ENCODE data around the gene SQSTM1. TPM values are rescaled to one million over a fixed set of nuclear protein-coding genes. Genes with fewer than 3 reads are reported as not detected.

SQSTM1 gene
- total and polyA plus RNA-seq, 2 of the 8 experiments (the other 6 are each of a cell fraction or from before 2014, with no cell fraction given), result 78.6 to 110 TPM

DNA sequence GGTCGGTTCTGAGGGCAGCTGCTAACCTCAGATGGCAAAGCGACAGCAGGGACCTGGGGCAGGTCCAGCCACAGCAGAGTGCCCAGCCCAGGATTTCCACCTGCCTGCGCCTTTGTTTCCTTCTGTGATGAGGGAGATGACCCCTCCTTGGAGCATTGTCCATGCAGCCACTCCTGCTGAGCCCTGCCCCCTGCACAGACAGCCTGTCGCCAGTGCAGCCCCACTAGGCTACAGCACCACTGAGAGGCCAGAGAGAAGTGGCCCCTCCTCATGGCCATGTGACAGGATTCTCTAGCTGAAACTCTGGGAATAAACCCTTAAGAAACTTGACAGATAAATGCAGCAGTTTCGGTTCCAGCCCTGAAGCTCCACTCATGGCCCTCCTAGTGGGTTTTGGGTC lies 48.4 kb downstream of the SQSTM1 start:
- Histone ChIP-seq H2AFZ (ENCODE audit: low read length) (no peak overlapping the region), H3K4me3 (ENCODE audit: extremely low read depth in 1 of 4, insufficient read depth in 2 of 4, low read depth in 3 of 4, low read length in 4 of 4) (no peak overlapping the region), H3K9ac (replicated peaks in 1 of 4; ENCODE audit: extremely low read depth in 1 of 4, low read depth in 3 of 4, low read length in 3 of 4) (no peak overlapping the region), H3K27me3 (replicated peaks in 1 of 4; ENCODE audit: control insufficient read depth in 3 of 4, extremely low read depth in 1 of 4, insufficient read depth in 3 of 4, low read length in 3 of 4) (no peaks in the 10 kb centered on the region), H4K8ac (ENCODE audit: extremely low read depth, insufficient read depth, low read length) (no peak overlapping the region), H2BK5ac (ENCODE audit: low read depth, low read length) (no peak overlapping the region), H4K20me1 (replicated peaks in 1 of 2; ENCODE audit: control insufficient read depth in 1 of 2, insufficient read depth in 2 of 2, low read length in 2 of 2) (peaks cover 0 to 4% of the 10 kb centered on the region in 2 experiments), H3K18ac (ENCODE audit: extremely low read depth, low read length) (no peak overlapping the region), H3K14ac (ENCODE audit: insufficient read length) (no peak overlapping the region), H3K56ac (replicated peaks; ENCODE audit: insufficient read length, low read depth, low read length) (no peak overlapping the region), H2AK5ac (ENCODE audit: low read depth, low read length) (no peak overlapping the region), H3K9me3 (ENCODE audit: insufficient read depth in 2 of 2, low read depth in 1 of 2, low read length in 1 of 2) (no peaks in the 10 kb centered on the region), H2BK120ac (replicated peaks; ENCODE audit: low read depth, low read length) (no peak overlapping the region), H3K4me1 (replicated peaks in 1 of 4; ENCODE audit: control insufficient read depth in 3 of 4, insufficient read depth in 4 of 4, low read length in 3 of 4) (no peaks in the 10 kb centered on the region; a peak in 1 of 7 replicates), H3K4ac (replicated peaks; ENCODE audit: insufficient read length, low read depth, low read length) (no peak overlapping the region), H3K23ac (ENCODE audit: insufficient read length) (no peak overlapping the region), H4K5ac (ENCODE audit: insufficient read length, low read depth, low read length) (no peak overlapping the region), H3K23me2 (ENCODE audit: low read depth, low read length) (no peaks in the 10 kb centered on the region), H2BK20ac (ENCODE audit: low read length) (no peak overlapping the region), H3K79me2 (ENCODE audit: control insufficient read depth in 1 of 2, insufficient read depth in 2 of 2, low read length in 2 of 2) (no peaks in the 10 kb centered on the region), H3K27ac (ENCODE audit: low read depth, low read length) (no peak overlapping the region), H3K36me3 (ENCODE audit: control insufficient read depth in 2 of 4, insufficient read depth in 4 of 4, low read length in 3 of 4) (peaks cover 3 to 10% (median 4%) of the 10 kb centered on the region in 4 experiments; a peak in 5 of 8 replicates), H3K79me1 (ENCODE audit: low read depth, low read length) (no peaks in the 10 kb centered on the region), H2BK15ac (ENCODE audit: low read length) (no peak overlapping the region), H4K91ac (replicated peaks; ENCODE audit: insufficient read length, low read length) (no peak overlapping the region), H2BK12ac (ENCODE audit: low read depth, low read length) (no peak overlapping the region), H3K4me2 (ENCODE audit: insufficient read depth in 1 of 2, low read depth in 2 of 2, low read length in 2 of 2) (no peak overlapping the region)
- ChIA-PET CTCF (ENCODE audit: partially characterized antibody) (interaction anchor here (0.8 to 8.0 kb wide), 15 partner anchors 8 to 67 kb away, joined by 3 to 67 read pairs (median 4); partner anchors contain the start of genes MRNIP and TBC1D9B), POLR2A (ENCODE audit: partially characterized antibody) (interaction anchor here (0.6 to 1.5 kb wide), 3 partner anchors 11 to 147 kb away, joined by 3 to 6 read pairs (median 3); no protein-coding TSS in a partner anchor)
- no peak for DNase-seq (ENCODE audit: low read depth in 1 of 2, low spot score in 2 of 2)
- FAIRE-seq, result no peak
- 91% methylated on average over 4 of the region's 5 CpGs; no CpG with 5 or more reads in 1 of the 2 experiments for WGBS, 2 experiments (ENCODE audit: extremely low coverage in 1 of 2, insufficient coverage in 1 of 2, insufficient read length in 1 of 2, insufficient replicate concordance in 2 of 2, low coverage in 1 of 2, low lambda C conversion rate in 2 of 2, missing lambda C conversion rate in 1 of 2)
- no peak for TF ChIP-seq EZH2 (IDR thresholded peaks at IDR 0.05; ENCODE audit: low read depth, low read length, severe bottlenecking)
- no peak for TF ChIP-seq TBP (IDR thresholded peaks at IDR 0.05; ENCODE audit: low read depth, low read length)
- TF ChIP-seq POLR2A (IDR thresholded peaks at IDR 0.05; ENCODE audit: control extremely low read depth in 1 of 2, low read depth in 2 of 2, low read length in 2 of 2), result no peak
- TF ChIP-seq, protein P1, sequence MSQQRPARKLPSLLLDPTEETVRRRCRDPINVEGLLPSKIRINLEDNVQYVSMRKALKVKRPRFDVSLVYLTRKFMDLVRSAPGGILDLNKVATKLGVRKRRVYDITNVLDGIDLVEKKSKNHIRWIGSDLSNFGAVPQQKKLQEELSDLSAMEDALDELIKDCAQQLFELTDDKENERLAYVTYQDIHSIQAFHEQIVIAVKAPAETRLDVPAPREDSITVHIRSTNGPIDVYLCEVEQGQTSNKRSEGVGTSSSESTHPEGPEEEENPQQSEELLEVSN (IDR thresholded peaks at IDR 0.05), result no peak

Data from H1 (cell line).